WTC11 (cell line): ENCODE data around the gene SORL1.

Experiments used
- ATF3 ChIP-seq: sonication (generic); formaldehyde crosslinking; conservative IDR thresholded peaks from 2 replicates; pipeline ENCODE4 v1.8.1; 2022; ENCODE audit warnings: mild to moderate bottlenecking, missing genetic modification reagents
- FOXK1 ChIP-seq: sonication (generic); formaldehyde crosslinking; IDR thresholded peaks from 2 replicates; pipeline ENCODE4 v1.8.0; 2022; ENCODE audit warnings: mild to moderate bottlenecking, moderate library complexity, missing genetic modification reagents
- JUN ChIP-seq: sonication (generic); formaldehyde crosslinking; IDR thresholded peaks from 2 replicates; pipeline ENCODE4 v1.8.0; 2023; ENCODE audit warnings: mild to moderate bottlenecking, missing genetic modification reagents
- MAX ChIP-seq: sonication (generic); formaldehyde crosslinking; IDR thresholded peaks from 2 replicates; pipeline ENCODE4 v1.8.0; 2022; ENCODE audit warnings: mild to moderate bottlenecking, missing genetic modification reagents
- MXD4 ChIP-seq: fragments of 250-450 bp; sonication (Bioruptor Pico); IDR thresholded peaks from 2 replicates; pipeline ENCODE4 v1.8.0; 2021; ENCODE audit warnings: mild to moderate bottlenecking, moderate library complexity, borderline replicate concordance
- PRDM15 ChIP-seq: sonication (generic); formaldehyde crosslinking; IDR thresholded peaks from 2 replicates; pipeline ENCODE4 v1.8.0; 2022; ENCODE audit warnings: missing genetic modification reagents
- USF2 ChIP-seq: sonication (generic); formaldehyde crosslinking; IDR thresholded peaks from 2 replicates; pipeline ENCODE4 v1.8.1; 2023; ENCODE audit warnings: mild to moderate bottlenecking, missing genetic modification reagents, moderate library complexity
- ZNF121 ChIP-seq: sonication (generic); formaldehyde crosslinking; IDR thresholded peaks from 2 replicates; pipeline ENCODE4 v1.8.0; 2023; ENCODE audit warnings: missing genetic modification reagents
- ZSCAN18 ChIP-seq: fragments of 250-450 bp; sonication (Bioruptor Pico); IDR thresholded peaks from 2 replicates; pipeline ENCODE4 v2.1.2; 2022; ENCODE audit warnings: mild to moderate bottlenecking, moderate library complexity
- TF ChIP-seq, protein P1 (sequence below): fragments of 200-600 bp; IDR thresholded peaks from 2 replicates; pipeline ENCODE4 v1.8.0; 2022; ENCODE audit warnings: antibody characterized with exemption
- TF ChIP-seq, protein P2 (sequence below): sonication (generic); formaldehyde crosslinking; IDR thresholded peaks from 2 replicates; pipeline ENCODE4 v1.8.1; 2022; ENCODE audit warnings: low read depth, missing genetic modification reagents, borderline replicate concordance

DNA sequence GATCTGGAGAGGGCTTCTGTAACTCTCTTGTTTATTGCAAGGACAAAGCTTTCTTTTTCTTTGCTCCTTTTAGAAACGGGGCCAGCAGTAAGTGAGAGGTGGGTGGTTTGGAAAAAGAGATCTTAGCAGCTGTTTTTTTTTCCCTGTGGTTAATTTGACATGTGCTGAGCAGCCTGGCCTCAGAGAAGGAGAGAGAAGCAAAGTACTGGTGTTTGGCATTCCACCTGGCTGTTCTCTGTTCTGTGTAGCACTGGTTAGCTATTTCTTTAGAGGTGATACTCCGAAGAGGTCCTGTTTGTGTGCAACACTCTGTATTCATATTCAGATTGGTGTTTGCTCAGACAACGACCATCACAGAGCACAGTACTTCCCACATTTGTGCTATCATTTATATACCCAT is 81.5 kb downstream of the SORL1 start:
- no peak for TF ChIP-seq ZSCAN18 (CRISPR knock-in tag)
- TF ChIP-seq FOXK1 (CRISPR knock-in tag): no peak
- no peak for TF ChIP-seq MXD4
- TF ChIP-seq, protein P1, sequence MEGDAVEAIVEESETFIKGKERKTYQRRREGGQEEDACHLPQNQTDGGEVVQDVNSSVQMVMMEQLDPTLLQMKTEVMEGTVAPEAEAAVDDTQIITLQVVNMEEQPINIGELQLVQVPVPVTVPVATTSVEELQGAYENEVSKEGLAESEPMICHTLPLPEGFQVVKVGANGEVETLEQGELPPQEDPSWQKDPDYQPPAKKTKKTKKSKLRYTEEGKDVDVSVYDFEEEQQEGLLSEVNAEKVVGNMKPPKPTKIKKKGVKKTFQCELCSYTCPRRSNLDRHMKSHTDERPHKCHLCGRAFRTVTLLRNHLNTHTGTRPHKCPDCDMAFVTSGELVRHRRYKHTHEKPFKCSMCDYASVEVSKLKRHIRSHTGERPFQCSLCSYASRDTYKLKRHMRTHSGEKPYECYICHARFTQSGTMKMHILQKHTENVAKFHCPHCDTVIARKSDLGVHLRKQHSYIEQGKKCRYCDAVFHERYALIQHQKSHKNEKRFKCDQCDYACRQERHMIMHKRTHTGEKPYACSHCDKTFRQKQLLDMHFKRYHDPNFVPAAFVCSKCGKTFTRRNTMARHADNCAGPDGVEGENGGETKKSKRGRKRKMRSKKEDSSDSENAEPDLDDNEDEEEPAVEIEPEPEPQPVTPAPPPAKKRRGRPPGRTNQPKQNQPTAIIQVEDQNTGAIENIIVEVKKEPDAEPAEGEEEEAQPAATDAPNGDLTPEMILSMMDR: no peak
- TF ChIP-seq PRDM15 (CRISPR knock-in tag): no peak
- TF ChIP-seq USF2: no peak
- TF ChIP-seq ATF3: no peak
- no peak for TF ChIP-seq JUN (CRISPR knock-in tag)
- TF ChIP-seq ZNF121 (CRISPR knock-in tag): no peak
- TF ChIP-seq, protein P2, sequence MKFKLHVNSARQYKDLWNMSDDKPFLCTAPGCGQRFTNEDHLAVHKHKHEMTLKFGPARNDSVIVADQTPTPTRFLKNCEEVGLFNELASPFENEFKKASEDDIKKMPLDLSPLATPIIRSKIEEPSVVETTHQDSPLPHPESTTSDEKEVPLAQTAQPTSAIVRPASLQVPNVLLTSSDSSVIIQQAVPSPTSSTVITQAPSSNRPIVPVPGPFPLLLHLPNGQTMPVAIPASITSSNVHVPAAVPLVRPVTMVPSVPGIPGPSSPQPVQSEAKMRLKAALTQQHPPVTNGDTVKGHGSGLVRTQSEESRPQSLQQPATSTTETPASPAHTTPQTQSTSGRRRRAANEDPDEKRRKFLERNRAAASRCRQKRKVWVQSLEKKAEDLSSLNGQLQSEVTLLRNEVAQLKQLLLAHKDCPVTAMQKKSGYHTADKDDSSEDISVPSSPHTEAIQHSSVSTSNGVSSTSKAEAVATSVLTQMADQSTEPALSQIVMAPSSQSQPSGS: no peak
- TF ChIP-seq MAX (CRISPR knock-in tag): no peak
